Hindlimb muscle (tissue), 1 donor: Measurements from ENCODE around the gene CNP. TPM values are rescaled to one million over a fixed set of nuclear protein-coding genes. Genes with fewer than 3 reads are reported as not detected.

Experiments used
- DNase-seq: peaks from one replicate; pipeline ENCODE4 v3.0.0-alpha.2; 2013
- polyA plus RNA-seq: library from polyadenylated mRNA; unstranded; fragments of 120-200 nt; gene quantifications from one replicate; pipeline ENCODE4 v1.2.1, GENCODE V29; 2013; ENCODE audit not compliant: insufficient read length

The CNP gene
- polyA plus RNA-seq, 1 donor, result 45.6 TPM

GRCh38 chr17:41973408-41973811 lies 6.8 kb downstream of the CNP start:
- no peak for DNase-seq

- DNase-seq, result no peak
Measured at GRCh38 chr17:41974031-41974430, 7.4 kb downstream of the CNP start.

GRCh38 chr17:41974658-41975057 lies 8.1 kb downstream of the CNP start:
- no peak for DNase-seq

GRCh38 chr17:41975099-41976083 lies 8.8 kb downstream of the CNP start:
- no peak for DNase-seq

- no peak for DNase-seq
Measured at GRCh38 chr17:41976142-41976768, 9.7 kb downstream of the CNP start.

GRCh38 chr17:41977991-41978390 lies 11.4 kb downstream of the CNP start:
- no peak for DNase-seq

GRCh38 chr17:41982026-41982760 lies 15.6 kb downstream of the CNP start:
- no peak for DNase-seq

GRCh38 chr17:41984454-41984853 lies 17.9 kb downstream of the CNP start:
- no peak for DNase-seq

GRCh38 chr17:41985919-41986318 lies 19.3 kb downstream of the CNP start:
- DNase-seq, result no peak

GRCh38 chr17:41986634-41987033 lies 20.0 kb downstream of the CNP start:
- no peak for DNase-seq

GRCh38 chr17:41987642-41988041 lies 21.0 kb downstream of the CNP start:
- DNase-seq, result no peak

GRCh38 chr17:41988418-41988817 lies 21.8 kb downstream of the CNP start:
- no peak for DNase-seq

GRCh38 chr17:41989702-41990419 lies 23.3 kb downstream of the CNP start:
- no peak for DNase-seq

- peak; percentile 32 for DNase-seq
Measured at GRCh38 chr17:41992576-41992975, 26.0 kb downstream of the CNP start.

- no peak for DNase-seq
Measured at GRCh38 chr17:41996855-41997164, 30.2 kb downstream of the CNP start.

- no peak for DNase-seq
Measured at GRCh38 chr17:41998497-41998896, 31.9 kb downstream of the CNP start.

GRCh38 chr17:42000413-42001133 lies 34.0 kb downstream of the CNP start:
- no peak for DNase-seq

- no peak for DNase-seq
Measured at GRCh38 chr17:42001729-42002128, 35.1 kb downstream of the CNP start.

GRCh38 chr17:42002175-42002791 lies 35.7 kb downstream of the CNP start:
- DNase-seq, result no peak

- DNase-seq, result no peak
Measured at GRCh38 chr17:42002792-42003301, 36.3 kb downstream of the CNP start.

GRCh38 chr17:42005166-42005565 lies 38.6 kb downstream of the CNP start:
- no peak for DNase-seq
